ENCODE measurements around the gene PARD3. TPM values are rescaled to one million over a fixed set of nuclear protein-coding genes. Genes with fewer than 3 reads are reported as not detected.

Gene PARD3
- total RNA-seq, 2 donors from 2014 or later = 59.6 to 74.6 TPM

DNA sequence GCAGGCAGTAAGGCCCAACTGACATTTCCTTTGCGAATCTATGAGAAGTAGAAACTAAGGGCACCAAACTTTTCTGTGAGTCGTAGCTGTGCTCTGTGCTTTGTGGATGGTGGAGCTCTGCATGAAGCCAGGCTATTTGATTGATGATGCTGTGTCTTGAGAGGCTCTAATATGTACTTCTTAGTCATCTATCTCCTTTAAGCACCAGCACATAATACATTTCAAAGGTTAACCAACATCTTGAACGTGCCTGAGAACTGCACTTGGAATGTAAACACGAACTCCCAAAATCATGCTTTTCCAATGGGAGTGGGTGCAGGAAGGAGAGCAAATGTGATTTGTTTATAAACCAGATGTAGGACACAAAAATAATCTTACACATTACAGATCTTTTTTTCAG is 411.6 kb downstream of the PARD3 start:
- 86 to 100% methylated on average over 1 to 4 of the region's 4 CpGs for WGBS, 2 experiments (ENCODE audit: insufficient coverage in 1 of 2, insufficient read length in 1 of 2)
- H3K4me1 Mint-ChIP-seq = peaks cover 28% of the 10 kb centered on the region
- no peaks in the 10 kb centered on the region for H3K9me3 ChIP-seq (ENCODE audit: control insufficient read depth, low read length)

DNA sequence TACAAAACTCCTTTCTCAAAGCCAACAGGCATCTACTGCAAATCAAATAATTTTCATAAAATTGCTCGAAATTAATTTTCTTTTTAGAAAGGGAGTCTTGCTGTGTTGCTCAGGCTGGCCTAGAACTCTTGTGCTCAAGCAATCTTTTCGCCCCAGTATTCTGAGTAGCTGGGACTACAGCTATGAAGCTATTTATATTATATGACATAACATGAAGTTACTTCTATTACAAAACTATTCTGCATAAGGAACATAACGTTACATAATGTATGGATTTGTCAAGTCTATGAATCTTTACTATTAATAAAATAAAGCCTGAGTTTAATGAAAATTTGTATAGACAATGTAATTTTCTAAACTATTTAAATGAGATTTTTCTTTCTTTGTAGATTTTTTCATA is 415.0 kb downstream of the PARD3 start:
- H3K27me3 ChIP-seq (ENCODE audit: control insufficient read depth, insufficient read depth, low read length, poor library complexity, severe bottlenecking) = no peaks in the 10 kb centered on the region
- no peak overlapping the region for H3K27ac ChIP-seq (ENCODE audit: low read depth, low read length)
- H3K9ac ChIP-seq (ENCODE audit: extremely low read depth, low read length, poor library complexity, severe bottlenecking) = no peak overlapping the region
- Mint-ChIP-seq H3K27ac (no peak overlapping the region), H3K4me3 (no peak overlapping the region), H3K36me3 (ENCODE audit: low read depth) (peaks cover 16% of the 10 kb centered on the region), H3K9me3 (no peaks in the 10 kb centered on the region), H3K4me1 (peaks cover 31% of the 10 kb centered on the region), H3K27me3 (ENCODE audit: insufficient read depth) (no peaks in the 10 kb centered on the region)
- 95% methylated on average over 2 of the region's 3 CpGs; no CpG with 5 or more reads in 1 of the 2 experiments for WGBS, 2 experiments (ENCODE audit: insufficient coverage in 1 of 2, insufficient read length in 1 of 2)
- no peak overlapping the region for H3K4me3 ChIP-seq (ENCODE audit: low read length)
- peaks cover 7% of the 10 kb centered on the region for H3K4me1 ChIP-seq (ENCODE audit: control insufficient read depth, insufficient read depth, low read length)
- H3K9me3 ChIP-seq (ENCODE audit: control insufficient read depth, low read length) = no peaks in the 10 kb centered on the region
- peaks cover 28% of the 10 kb centered on the region for H3K36me3 ChIP-seq (ENCODE audit: control insufficient read depth, insufficient read depth, low read length)
- DNase-seq = no peak
- TF ChIP-seq, protein P1, sequence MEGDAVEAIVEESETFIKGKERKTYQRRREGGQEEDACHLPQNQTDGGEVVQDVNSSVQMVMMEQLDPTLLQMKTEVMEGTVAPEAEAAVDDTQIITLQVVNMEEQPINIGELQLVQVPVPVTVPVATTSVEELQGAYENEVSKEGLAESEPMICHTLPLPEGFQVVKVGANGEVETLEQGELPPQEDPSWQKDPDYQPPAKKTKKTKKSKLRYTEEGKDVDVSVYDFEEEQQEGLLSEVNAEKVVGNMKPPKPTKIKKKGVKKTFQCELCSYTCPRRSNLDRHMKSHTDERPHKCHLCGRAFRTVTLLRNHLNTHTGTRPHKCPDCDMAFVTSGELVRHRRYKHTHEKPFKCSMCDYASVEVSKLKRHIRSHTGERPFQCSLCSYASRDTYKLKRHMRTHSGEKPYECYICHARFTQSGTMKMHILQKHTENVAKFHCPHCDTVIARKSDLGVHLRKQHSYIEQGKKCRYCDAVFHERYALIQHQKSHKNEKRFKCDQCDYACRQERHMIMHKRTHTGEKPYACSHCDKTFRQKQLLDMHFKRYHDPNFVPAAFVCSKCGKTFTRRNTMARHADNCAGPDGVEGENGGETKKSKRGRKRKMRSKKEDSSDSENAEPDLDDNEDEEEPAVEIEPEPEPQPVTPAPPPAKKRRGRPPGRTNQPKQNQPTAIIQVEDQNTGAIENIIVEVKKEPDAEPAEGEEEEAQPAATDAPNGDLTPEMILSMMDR (conservative IDR thresholded peaks at IDR 0.05) = no peak

More for the DNA sequence above, 411.6 kb downstream of the PARD3 start:
- H3K27ac Mint-ChIP-seq = no peak overlapping the region
- Histone ChIP-seq H3K4me1 (ENCODE audit: control insufficient read depth, insufficient read depth, low read length) (peaks cover 7% of the 10 kb centered on the region), H3K27me3 (ENCODE audit: control insufficient read depth, insufficient read depth, low read length, poor library complexity, severe bottlenecking) (no peaks in the 10 kb centered on the region), H3K27ac (ENCODE audit: low read depth, low read length) (no peak overlapping the region), H3K9ac (ENCODE audit: extremely low read depth, low read length, poor library complexity, severe bottlenecking) (no peak overlapping the region), H3K4me3 (ENCODE audit: low read length) (no peak overlapping the region), H3K36me3 (ENCODE audit: control insufficient read depth, insufficient read depth, low read length) (peaks cover 20% of the 10 kb centered on the region)
- H3K4me3 Mint-ChIP-seq = no peak overlapping the region
- H3K9me3 Mint-ChIP-seq = no peaks in the 10 kb centered on the region
- no peaks in the 10 kb centered on the region for H3K27me3 Mint-ChIP-seq (ENCODE audit: insufficient read depth)
- TF ChIP-seq, protein P1 (conservative IDR thresholded peaks at IDR 0.05) = no peak
- no peak for DNase-seq
- H3K36me3 Mint-ChIP-seq (ENCODE audit: low read depth) = peaks cover 8% of the 10 kb centered on the region

DNA sequence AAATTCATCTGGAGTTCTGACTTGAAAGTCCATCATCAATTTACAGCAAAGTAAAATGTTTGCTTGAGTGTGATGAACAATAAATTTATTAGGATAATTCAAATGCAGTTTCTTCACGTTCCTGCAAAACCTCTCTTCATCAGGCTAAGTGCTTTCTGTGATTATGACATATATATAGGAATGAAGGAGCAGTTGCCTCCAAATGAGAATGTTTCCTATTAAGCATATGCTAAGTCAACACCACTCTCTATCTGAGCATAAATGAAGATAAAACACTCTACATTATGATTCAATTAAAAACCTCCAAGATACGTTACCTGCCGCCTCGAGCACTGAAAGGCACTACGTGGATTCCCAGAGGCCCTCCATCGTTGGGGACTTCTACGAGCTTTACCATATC is 416.1 kb downstream of the PARD3 start:
- no peaks in the 10 kb centered on the region for H3K9me3 Mint-ChIP-seq
- Histone ChIP-seq H3K27ac (ENCODE audit: low read depth, low read length) (no peak overlapping the region), H3K4me1 (ENCODE audit: control insufficient read depth, insufficient read depth, low read length) (peaks cover 5% of the 10 kb centered on the region), H3K9ac (ENCODE audit: extremely low read depth, low read length, poor library complexity, severe bottlenecking) (no peak overlapping the region), H3K9me3 (ENCODE audit: control insufficient read depth, low read length) (no peaks in the 10 kb centered on the region), H3K27me3 (ENCODE audit: control insufficient read depth, insufficient read depth, low read length, poor library complexity, severe bottlenecking) (no peaks in the 10 kb centered on the region), H3K36me3 (ENCODE audit: control insufficient read depth, insufficient read depth, low read length) (peaks cover 28% of the 10 kb centered on the region), H3K4me3 (ENCODE audit: low read length) (no peak overlapping the region)
- no peaks in the 10 kb centered on the region for H3K27me3 Mint-ChIP-seq (ENCODE audit: insufficient read depth)
- peaks cover 16% of the 10 kb centered on the region for H3K36me3 Mint-ChIP-seq (ENCODE audit: low read depth)
- no peak for DNase-seq
- TF ChIP-seq, protein P1 (conservative IDR thresholded peaks at IDR 0.05) = no peak
- H3K4me1 Mint-ChIP-seq = peaks cover 31% of the 10 kb centered on the region
- no peak overlapping the region for H3K4me3 Mint-ChIP-seq
- WGBS, 2 experiments (ENCODE audit: insufficient coverage in 1 of 2, insufficient read length in 1 of 2) = 80 to 81% methylated on average over 3 to 7 of the region's 7 CpGs
- no peak overlapping the region for H3K27ac Mint-ChIP-seq

Data from endodermal cell (in vitro differentiated cells).